WTC11 (cell line): ENCODE results near the gene RABEP2. TPM values are rescaled to one million over a fixed set of nuclear protein-coding genes. Genes with fewer than 3 reads are reported as not detected.

ENCODE experiments used
- ATAC-seq: fragments of 200-7000 bp; cut with Tn5 transposase; 2 replicates; pipeline ENCODE4 v1.10.0; 2021; ENCODE audit warnings: mild to moderate bottlenecking, moderate library complexity
- CTCF ChIA-PET: fragments of 300-600 bp; sonication (Branson Sonifier 250); formaldehyde crosslinking; loops from one replicate; lab custom pipeline; 2021; ENCODE audit warnings: antibody characterized with exemption; lab: Charles Lee
- POLR2A ChIA-PET: fragments of 350-600 bp; sonication (Branson Sonifier 250); formaldehyde crosslinking; loops from one replicate; lab custom pipeline; 2021; ENCODE audit warnings: antibody characterized with exemption; lab: Charles Lee
- DNase-seq: peaks from one replicate; pipeline ENCODE4 v3.0.0; 2021; ENCODE audit warnings: low spot score
- H3K27ac Mint-ChIP-seq: 2 replicates; pipeline ENCODE4 v1.8.0; 2021; ENCODE audit warnings: mixed read lengths
- H3K27me3 Mint-ChIP-seq: 2 replicates; pipeline ENCODE4 v1.8.0; 2021; ENCODE audit warnings: low read depth, mild to moderate bottlenecking, moderate library complexity, mixed read lengths
- H3K36me3 Mint-ChIP-seq: 2 replicates; pipeline ENCODE4 v1.8.0; 2021; ENCODE audit warnings: mixed read lengths
- H3K4me1 Mint-ChIP-seq: 2 replicates; pipeline ENCODE4 v1.8.0; 2022; ENCODE audit warnings: mixed read lengths
- H3K4me3 Mint-ChIP-seq: 2 replicates; pipeline ENCODE4 v1.8.0; 2021; ENCODE audit warnings: mild to moderate bottlenecking, moderate library complexity, mixed read lengths
- H3K9me3 Mint-ChIP-seq: 2 replicates; pipeline ENCODE4 v1.8.0; 2021; ENCODE audit warnings: mixed read lengths
- ETV6 ChIP-seq: sonication (generic); formaldehyde crosslinking; IDR thresholded peaks from 2 replicates; pipeline ENCODE4 v1.8.1; 2022; ENCODE audit warnings: mild to moderate bottlenecking, missing genetic modification reagents
- MLX ChIP-seq: sonication (generic); formaldehyde crosslinking; IDR thresholded peaks from 2 replicates; pipeline ENCODE4 v1.8.1; 2023; ENCODE audit warnings: mild to moderate bottlenecking, missing genetic modification reagents, moderate library complexity
- NR1H2 ChIP-seq: sonication (generic); formaldehyde crosslinking; IDR thresholded peaks from 2 replicates; pipeline ENCODE4 v1.9.0; 2021; ENCODE audit warnings: mild to moderate bottlenecking, moderate library complexity, missing genetic modification reagents
- SMAD4 ChIP-seq: sonication (generic); formaldehyde crosslinking; IDR thresholded peaks from 2 replicates; pipeline ENCODE4 v1.8.0; 2022; ENCODE audit warnings: mild to moderate bottlenecking, missing genetic modification reagents
- USF2 ChIP-seq: sonication (generic); formaldehyde crosslinking; IDR thresholded peaks from 2 replicates; pipeline ENCODE4 v1.8.1; 2023; ENCODE audit warnings: mild to moderate bottlenecking, missing genetic modification reagents, moderate library complexity
- ZBTB21 ChIP-seq: sonication (generic); formaldehyde crosslinking; IDR thresholded peaks from 2 replicates; pipeline ENCODE4 v1.8.1; 2023; ENCODE audit warnings: mild to moderate bottlenecking, missing genetic modification reagents, borderline replicate concordance
- ZNF263 ChIP-seq: sonication (generic); formaldehyde crosslinking; IDR thresholded peaks from 2 replicates; pipeline ENCODE4 v1.8.1; 2022; ENCODE audit warnings: low read depth, mild to moderate bottlenecking, moderate library complexity, missing genetic modification reagents
- ZNF317 ChIP-seq: sonication (generic); formaldehyde crosslinking; IDR thresholded peaks from 2 replicates; pipeline ENCODE4 v1.8.1; 2023; ENCODE audit warnings: low read depth, mild to moderate bottlenecking, moderate library complexity, missing genetic modification reagents, borderline replicate concordance
- ZNF425 ChIP-seq: fragments of 250-450 bp; sonication (Bioruptor Pico); conservative IDR thresholded peaks from 2 replicates; pipeline ENCODE4 v1.9.0; 2021; ENCODE audit warnings: mild to moderate bottlenecking
- total RNA-seq: library from RNA; stranded (reverse); gene quantifications from 3 replicates; pipeline ENCODE4 v1.2.3, GENCODE V29; 2021
- TF ChIP-seq, protein P1 (sequence below): fragments of 250-450 bp; sonication (Bioruptor Pico); IDR thresholded peaks from 2 replicates; pipeline ENCODE4 v1.9.0; 2021; ENCODE audit warnings: mild to moderate bottlenecking, borderline replicate concordance

Gene RABEP2
- total RNA-seq, 1 experiment from 2014 or later: 24.0 TPM

- TF ChIP-seq USF2 (CRISPR knock-in tag): no peak
- no peak for TF ChIP-seq ZNF317 (CRISPR knock-in tag)
Observed at GRCh38 chr16:28866454-28866804, 58.6 kb downstream of the RABEP2 start (continued).

- ChIA-PET POLR2A (no interaction called here), CTCF (interaction anchor here (0.6 to 1.6 kb wide), 5 partner anchors 10 to 112 kb away, joined by 3 to 5 read pairs (median 4); partner anchors contain the start of gene TUFM)
- no peak for TF ChIP-seq ZNF425 (CRISPR knock-in tag)
- no peak for ATAC-seq
- H3K4me3 Mint-ChIP-seq: no peak overlapping the region; the same call in 1 of the 2 replicates
- no peaks in the 10 kb centered on the region for H3K27me3 Mint-ChIP-seq
- peaks cover 17% of the 10 kb centered on the region for H3K4me1 Mint-ChIP-seq
- no peak for DNase-seq
- peak overlapping the region; percentile 68; the same call in 1 of the 2 replicates for H3K27ac Mint-ChIP-seq
- peaks cover 30% of the 10 kb centered on the region for H3K36me3 Mint-ChIP-seq
- H3K9me3 Mint-ChIP-seq: no peaks in the 10 kb centered on the region
Observed at GRCh38 chr16:28865722-28866453, 59.1 kb downstream of the RABEP2 start.

DNA sequence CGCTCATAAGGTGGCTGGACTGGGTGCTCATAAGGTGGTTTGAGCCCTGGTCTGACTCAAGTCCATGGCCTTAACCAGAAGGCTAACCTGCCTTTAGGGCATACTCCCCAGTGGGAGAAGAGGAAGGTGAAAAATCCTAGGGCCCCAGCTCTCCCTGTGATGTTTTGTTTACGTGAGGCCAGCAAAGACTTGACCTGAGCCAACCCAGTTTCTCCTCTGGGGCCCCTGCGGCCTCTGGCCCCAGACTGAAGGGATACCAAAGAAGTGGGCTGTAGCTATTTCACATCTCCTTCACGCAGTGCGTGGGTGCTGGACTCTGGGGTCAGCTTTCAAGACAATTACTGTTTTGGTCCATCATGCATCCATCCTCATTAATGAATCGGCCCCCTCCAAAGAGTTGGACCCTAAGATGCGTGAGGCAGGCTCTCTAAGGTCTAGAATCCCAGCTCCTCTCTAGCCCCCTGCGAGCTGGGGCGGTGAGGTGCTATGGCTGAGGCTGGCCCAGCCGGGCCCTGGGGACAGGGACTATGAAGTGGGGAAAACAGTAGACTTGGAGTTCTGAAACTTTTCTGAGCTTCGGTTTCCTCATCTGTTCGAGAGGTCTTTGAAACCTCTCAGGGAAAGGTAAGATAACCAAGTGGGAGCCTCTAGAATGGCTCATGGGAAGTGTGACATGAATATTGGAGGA, 59.9 kb downstream of the RABEP2 start:
- Mint-ChIP-seq H3K4me1 (peaks cover 17% of the 10 kb centered on the region), H3K4me3 (peak overlapping the region; percentile 91), H3K27ac (peak overlapping the region; percentile 68), H3K27me3 (no peaks in the 10 kb centered on the region), H3K9me3 (no peaks in the 10 kb centered on the region), H3K36me3 (peaks cover 24% of the 10 kb centered on the region)
- ChIA-PET CTCF (interaction anchor here (0.7 to 3.9 kb wide), 8 partner anchors 8 to 113 kb away, joined by 3 to 23 read pairs (median 7); partner anchors contain the start of gene TUFM), POLR2A (interaction anchor here (0.5 to 1.0 kb wide), 2 partner anchors 42 to 80 kb away, joined by 3 to 5 read pairs; partner anchors contain the start of gene ATXN2L)
- DNase-seq (no peak), ATAC-seq (no peak)
- TF ChIP-seq ZBTB21 (CRISPR knock-in tag) (no peak), ZNF263 (CRISPR knock-in tag) (no peak), MLX (CRISPR knock-in tag) (no peak), ETV6 (CRISPR knock-in tag) (no peak), NR1H2 (CRISPR knock-in tag) (no peak), SMAD4 (CRISPR knock-in tag) (no peak)
- TF ChIP-seq, protein P1, sequence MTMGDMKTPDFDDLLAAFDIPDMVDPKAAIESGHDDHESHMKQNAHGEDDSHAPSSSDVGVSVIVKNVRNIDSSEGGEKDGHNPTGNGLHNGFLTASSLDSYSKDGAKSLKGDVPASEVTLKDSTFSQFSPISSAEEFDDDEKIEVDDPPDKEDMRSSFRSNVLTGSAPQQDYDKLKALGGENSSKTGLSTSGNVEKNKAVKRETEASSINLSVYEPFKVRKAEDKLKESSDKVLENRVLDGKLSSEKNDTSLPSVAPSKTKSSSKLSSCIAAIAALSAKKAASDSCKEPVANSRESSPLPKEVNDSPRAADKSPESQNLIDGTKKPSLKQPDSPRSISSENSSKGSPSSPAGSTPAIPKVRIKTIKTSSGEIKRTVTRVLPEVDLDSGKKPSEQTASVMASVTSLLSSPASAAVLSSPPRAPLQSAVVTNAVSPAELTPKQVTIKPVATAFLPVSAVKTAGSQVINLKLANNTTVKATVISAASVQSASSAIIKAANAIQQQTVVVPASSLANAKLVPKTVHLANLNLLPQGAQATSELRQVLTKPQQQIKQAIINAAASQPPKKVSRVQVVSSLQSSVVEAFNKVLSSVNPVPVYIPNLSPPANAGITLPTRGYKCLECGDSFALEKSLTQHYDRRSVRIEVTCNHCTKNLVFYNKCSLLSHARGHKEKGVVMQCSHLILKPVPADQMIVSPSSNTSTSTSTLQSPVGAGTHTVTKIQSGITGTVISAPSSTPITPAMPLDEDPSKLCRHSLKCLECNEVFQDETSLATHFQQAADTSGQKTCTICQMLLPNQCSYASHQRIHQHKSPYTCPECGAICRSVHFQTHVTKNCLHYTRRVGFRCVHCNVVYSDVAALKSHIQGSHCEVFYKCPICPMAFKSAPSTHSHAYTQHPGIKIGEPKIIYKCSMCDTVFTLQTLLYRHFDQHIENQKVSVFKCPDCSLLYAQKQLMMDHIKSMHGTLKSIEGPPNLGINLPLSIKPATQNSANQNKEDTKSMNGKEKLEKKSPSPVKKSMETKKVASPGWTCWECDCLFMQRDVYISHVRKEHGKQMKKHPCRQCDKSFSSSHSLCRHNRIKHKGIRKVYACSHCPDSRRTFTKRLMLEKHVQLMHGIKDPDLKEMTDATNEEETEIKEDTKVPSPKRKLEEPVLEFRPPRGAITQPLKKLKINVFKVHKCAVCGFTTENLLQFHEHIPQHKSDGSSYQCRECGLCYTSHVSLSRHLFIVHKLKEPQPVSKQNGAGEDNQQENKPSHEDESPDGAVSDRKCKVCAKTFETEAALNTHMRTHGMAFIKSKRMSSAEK (CRISPR knock-in tag): no peak
